ENCODE data around the gene COL16A1.
"Not testable (repeated sequence)": the region's sequence is repeated elsewhere in the genome, so short reads cannot be mapped to it uniquely, and the experiment has no call there.

DNA sequence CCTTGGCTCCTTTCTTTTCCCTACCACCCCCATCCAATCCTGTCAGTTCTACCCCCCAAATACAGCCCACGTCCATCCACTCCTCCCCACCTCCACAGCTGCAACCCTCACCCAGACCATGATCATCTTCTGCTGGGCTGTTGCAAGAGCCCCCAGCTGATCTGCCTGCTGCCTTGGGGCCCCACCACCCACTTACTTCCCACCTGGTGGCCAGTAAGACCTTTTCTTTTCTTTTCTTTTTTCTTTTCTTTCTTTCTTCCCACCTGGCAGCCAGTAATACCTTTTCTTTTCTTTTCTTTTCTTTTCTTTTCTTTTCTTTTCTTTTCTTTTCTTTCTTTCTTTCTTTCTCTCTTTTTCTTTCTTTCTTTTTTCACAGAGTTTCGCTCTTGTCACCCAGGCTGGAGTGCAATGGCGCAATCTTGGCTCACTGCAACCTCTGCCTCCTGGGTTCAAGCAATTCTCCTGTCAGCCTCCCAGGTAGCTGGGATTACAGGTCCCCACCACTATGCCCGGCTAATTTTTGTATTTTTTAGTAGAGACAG lies 3.3 kb upstream of the COL16A1 start:
- TF ChIP-seq ZNF274 (IDR thresholded peaks at IDR 0.05; ENCODE audit: low read depth, low read length); YY1 (IDR thresholded peaks at IDR 0.05; ENCODE audit: insufficient read depth, insufficient read length): not testable (repeated sequence)
